SK-MEL-5 (cell line): ENCODE measurements around the gene PNMA3. TPM values are rescaled to one million over a fixed set of nuclear protein-coding genes. Genes with fewer than 3 reads are reported as not detected.
"Not testable (repeated sequence)": the region's sequence is repeated elsewhere in the genome, so short reads cannot be mapped to it uniquely, and the experiment has no call there.

Experiments
- DNase-seq: peaks from one replicate; pipeline ENCODE4 v3.0.0-alpha.2; 2016; ENCODE audit warnings: low read depth, low spot score
- in situ Hi-C: cut with HindIII; loops from 2 replicates; pipeline ENCODE4 v1.10.0; 2016; ENCODE audit warnings: low sequenced_read_pairs, high pct_unique_total_duplicates, low pct_unique_long_range_greater_than_20kb
- small RNA-seq, 2 experiments: library from RNA; depleted of rRNA; stranded (forward); fragments of <200 nt; gene quantifications; one replicate each; pipeline ENCODE3, GENCODE V24; 2014
- total RNA-seq: library from RNA; depleted of rRNA; stranded (reverse); fragments of >200 nt; shearing (Covaris generic); gene quantifications from 2 replicates; pipeline ENCODE4 v1.2.3, GENCODE V29; 2014; rRNA removed

The PNMA3 gene
- total RNA-seq, 1 experiment from 2014 or later, result 0.98 TPM

DNA sequence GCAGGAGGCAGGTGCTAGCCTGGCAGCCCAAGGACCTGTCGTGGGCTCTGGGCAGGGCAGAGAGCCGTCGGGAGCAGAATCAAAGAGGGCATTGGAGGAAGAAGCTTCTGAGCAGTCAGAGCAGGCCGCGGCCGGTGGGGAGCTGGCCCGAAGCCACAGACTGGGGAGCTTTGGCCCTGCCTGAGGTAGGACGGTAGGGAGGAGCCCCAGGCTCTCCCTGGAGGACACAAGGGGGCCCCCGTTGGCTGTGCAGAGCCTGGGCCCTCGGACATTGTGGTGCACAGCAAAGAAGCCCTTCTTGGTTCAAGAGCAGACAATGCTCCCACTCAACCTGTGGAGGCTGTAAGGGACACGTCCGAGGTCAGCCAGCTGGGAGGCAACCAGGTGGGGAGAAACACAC is 10.1 kb downstream of the PNMA3 start:
- DNase-seq, in situ Hi-C loops: not testable (repeated sequence)

DNA sequence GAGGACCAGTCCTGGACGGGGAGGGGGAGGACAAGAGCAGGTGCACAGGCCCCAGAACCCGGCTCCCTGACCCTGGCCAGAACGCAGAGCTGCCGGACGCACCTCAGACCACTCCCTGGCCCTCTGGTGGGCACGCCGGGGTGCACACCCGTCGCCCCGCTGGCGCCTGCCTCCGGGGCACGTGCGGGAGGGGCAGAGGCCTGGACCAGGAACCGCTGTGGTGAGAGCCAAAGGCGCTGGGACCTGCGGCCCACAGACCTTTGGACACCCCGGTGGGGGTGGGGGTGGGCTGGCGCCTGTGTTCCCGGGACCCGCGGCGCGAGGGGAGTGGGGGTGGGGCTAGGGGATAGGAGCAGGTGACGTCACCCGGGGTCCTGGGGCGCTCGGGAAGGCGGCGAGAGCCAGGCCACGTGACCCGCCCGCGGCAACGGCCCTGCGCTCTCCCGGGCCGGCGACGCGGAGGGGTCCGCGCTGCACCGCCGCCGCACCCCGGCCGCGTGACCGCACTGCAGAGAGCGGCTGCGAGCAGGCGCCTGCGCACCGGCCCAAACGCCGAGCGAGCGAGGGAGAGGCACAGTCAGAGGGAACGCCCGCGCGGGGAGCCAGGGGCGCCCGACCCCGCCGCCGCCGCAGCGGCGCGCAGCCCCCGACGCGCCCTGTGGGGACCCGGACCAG is 15.8 kb downstream of the PNMA3 start, which contains the start of gene PNMA6A:
PNMA6A (plus strand) TSS at position 546 of the 675 bp plus-strand sequence. CDS start 609 bp downstream, outside the sequence.
- in situ Hi-C loops, DNase-seq: not testable (repeated sequence)

DNA sequence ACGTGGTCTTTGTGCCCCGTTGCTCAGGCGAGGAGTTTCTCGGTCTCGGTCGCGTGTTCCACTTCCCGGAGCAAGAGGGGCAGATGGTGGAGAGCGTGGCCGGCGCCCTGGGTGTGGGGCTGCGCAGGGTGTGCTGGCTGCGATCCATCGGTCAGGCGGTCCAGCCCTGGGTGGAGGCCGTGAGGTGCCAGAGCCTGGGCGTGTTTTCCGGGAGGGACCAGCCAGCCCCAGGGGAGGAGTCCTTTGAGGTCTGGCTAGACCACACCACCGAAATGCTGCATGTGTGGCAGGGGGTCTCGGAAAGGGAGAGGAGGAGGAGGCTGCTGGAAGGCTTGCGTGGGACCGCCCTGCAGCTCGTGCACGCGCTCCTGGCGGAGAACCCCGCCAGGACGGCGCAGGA is 17.1 kb downstream of the PNMA3 start:
- DNase-seq, in situ Hi-C loops: not testable (repeated sequence)

DNA sequence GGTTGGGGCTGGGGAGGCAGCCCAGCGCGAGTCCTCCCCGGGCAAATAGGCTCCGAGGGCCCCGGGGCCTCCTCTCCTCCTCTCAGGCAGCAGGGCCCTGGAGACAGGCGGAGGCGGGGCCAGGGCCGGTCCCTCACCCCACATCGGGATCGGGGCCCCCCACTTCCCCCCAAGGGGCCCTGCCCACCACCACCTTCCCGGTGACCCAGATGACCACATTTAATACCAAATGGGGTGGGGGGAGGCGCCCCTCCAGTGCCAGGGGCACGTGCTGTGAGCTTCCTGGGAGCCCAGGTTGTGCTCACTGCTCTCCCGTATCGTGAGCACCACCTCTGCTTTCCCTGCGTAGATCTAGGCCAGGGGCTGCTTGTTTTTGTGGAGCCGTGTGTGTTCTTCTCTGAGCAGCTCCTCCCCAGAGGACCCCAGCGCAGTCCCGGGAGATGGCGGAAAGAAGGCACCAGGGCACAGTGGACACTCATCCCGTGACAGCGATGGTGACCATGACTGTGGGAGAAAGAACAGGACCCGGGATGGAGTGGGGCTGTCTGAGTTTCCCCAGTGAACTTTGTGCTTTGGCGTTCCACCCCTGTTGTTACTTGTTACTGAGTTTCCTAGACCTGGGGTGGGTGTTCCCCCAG is 18.1 kb downstream of the PNMA3 start:
- in situ Hi-C loops, result no loop called here
- no peak for DNase-seq

DNA sequence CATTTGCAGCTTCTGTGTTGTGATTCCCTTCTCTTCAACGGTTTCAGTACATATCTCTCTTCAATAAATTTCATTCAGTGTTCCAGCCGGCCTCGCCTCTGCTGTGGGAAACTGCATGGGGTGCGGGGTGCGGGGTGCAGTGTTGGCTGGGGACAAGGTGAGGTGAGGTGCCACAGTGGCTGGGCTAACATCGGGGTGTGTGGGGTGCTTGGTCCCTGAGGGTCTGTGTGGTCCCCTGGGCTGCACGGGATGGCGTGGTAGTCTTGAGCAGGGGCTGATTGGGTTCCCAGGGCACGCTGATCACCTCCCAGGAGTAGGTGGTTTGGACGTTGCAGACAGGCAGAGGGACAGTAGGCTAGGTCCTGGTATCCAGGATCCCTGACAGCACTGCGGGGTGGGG is 18.7 kb downstream of the PNMA3 start:
- no peak for DNase-seq
- in situ Hi-C loops, result no loop called here

DNA sequence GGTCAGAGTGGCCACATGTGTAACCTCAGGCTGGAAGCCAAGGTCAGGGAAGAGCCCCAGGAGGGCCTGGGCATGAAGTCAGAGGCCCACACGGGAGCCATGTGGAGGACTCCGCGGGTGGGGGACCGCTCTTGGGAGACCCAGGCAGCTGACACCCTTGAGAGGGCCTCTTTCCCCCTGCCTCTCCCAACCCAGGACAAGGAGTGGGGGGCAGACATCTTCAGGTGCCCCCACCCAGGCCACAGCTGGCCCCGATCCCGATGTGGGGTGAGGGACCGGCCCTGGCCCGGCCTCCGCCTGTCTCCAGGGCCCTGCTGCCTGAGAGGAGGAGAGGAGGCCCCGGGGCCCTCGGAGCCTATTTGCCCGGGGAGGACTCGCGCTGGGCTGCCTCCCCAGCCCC is 19.1 kb downstream of the PNMA3 start:
- DNase-seq, result no peak
- in situ Hi-C loops, result no loop called here

DNA sequence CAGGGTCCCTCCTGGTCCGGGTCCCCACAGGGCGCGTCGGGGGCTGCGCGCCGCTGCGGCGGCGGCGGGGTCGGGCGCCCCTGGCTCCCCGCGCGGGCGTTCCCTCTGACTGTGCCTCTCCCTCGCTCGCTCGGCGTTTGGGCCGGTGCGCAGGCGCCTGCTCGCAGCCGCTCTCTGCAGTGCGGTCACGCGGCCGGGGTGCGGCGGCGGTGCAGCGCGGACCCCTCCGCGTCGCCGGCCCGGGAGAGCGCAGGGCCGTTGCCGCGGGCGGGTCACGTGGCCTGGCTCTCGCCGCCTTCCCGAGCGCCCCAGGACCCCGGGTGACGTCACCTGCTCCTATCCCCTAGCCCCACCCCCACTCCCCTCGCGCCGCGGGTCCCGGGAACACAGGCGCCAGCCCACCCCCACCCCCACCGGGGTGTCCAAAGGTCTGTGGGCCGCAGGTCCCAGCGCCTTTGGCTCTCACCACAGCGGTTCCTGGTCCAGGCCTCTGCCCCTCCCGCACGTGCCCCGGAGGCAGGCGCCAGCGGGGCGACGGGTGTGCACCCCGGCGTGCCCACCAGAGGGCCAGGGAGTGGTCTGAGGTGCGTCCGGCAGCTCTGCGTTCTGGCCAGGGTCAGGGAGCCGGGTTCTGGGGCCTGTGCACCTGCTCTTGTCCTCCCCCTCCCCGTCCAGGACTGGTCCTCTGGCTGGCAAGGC is 21.3 kb downstream of the PNMA3 start:
- in situ Hi-C loops, DNase-seq: not testable (repeated sequence)

DNA sequence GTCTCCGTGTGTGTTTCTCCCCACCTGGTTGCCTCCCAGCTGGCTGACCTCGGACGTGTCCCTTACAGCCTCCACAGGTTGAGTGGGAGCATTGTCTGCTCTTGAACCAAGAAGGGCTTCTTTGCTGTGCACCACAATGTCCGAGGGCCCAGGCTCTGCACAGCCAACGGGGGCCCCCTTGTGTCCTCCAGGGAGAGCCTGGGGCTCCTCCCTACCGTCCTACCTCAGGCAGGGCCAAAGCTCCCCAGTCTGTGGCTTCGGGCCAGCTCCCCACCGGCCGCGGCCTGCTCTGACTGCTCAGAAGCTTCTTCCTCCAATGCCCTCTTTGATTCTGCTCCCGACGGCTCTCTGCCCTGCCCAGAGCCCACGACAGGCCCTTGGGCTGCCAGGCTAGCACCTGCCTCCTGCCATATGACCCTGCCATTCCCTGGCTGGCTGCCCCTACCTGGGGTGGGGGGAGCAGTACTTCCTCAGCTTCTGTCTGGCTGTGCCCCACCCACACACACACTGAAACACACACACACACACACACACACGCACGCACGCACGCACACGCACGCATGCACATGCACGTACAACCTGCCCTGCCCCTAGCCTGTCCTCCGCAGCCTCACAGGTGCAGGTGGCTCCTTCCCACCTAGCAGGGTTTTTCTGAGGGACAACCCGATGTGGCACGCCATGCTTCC is 27.1 kb downstream of the PNMA3 start:
- DNase-seq, in situ Hi-C loops: not testable (repeated sequence)

DNA sequence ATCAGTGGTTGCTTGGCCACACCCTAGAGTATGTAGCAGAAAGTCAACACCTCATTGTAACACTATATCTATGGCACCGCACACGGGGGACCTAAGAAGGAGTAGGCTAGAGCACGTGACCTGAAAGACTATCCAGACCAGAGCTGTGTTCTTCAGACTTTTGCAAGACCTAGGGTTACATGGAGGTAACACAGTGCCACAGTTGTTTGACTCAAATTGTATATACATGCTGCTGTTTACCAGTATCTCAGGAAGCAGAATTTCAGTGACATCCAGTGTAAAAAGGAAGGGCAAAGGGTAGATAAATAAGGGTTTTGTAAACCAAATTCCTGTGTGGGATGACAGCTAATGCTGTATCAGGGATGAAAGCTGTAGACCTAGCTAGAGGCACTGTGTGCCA is 46.1 kb downstream of the PNMA3 start:
- DNase-seq, result no peak
- in situ Hi-C loops, result no loop called here

DNA sequence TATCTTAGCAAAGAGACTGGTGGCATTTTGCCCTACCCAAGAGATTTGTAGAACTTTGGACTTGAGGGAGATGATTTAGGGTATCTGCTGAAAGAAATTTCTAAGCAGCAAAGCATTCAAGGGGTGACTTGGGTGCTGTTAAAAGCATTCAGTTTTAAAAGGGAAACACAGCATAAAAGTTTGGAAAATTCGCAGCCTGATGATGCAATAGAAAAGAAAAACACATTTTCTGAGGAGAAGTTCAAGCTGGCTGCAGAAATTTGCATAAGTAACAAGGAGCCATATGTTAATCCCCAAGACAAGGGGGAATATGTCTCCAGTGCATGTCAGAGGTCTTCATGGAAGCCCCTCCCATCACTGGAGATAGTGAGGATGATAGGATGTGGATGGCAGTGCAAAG is 48.7 kb downstream of the PNMA3 start:
- DNase-seq, in situ Hi-C loops: not testable (repeated sequence)

DNA sequence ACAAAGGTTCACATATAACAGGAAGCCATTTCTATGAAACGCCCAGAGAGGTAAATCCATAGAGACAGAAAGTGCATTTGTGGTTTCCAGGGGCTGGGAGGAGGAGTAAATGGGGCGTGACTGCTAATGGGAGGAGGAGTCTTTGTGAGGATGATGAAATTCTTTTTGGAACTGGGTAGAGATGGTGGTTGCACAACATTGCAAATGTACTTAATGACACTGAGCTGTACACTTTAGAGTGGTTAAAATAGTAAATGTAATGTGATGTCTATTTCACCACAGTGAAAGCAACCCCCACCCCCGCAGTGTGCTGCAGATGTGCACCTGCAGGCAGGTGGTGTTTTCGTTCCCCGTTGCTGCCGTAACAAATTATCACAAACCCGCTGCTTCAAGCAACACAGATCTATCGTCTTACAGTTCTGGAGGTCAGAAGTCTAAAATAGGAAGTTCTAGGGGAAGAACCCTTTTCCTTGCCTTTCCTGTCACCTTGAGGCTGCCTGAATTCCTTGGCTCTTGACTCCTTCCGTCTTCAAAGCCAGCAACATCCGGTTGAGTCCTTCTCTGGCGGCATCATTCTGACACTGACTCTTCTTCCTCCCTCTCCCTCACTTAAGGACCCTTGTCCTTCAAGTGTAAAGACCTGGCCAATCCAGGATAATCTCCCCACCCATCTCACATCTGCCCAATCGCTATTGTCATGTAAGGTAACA is 50.0 kb downstream of the PNMA3 start:
- in situ Hi-C loops, DNase-seq: not testable (repeated sequence)

Small RNAs within 50 kb of the gene (small RNA-seq; reads per million reads assigned to genes)
- 0 reads per million in 2 experiments for gene AC243428.1

Other genes with a start within 250 kb of the PNMA3 start
- 26.8 and 30.8 TPM in 2 replicates for gene CETN2, start 225.7 kb upstream of the PNMA3 start, total RNA-seq
- gene NSDHL, start 225.4 kb upstream of the PNMA3 start, total RNA-seq, result 15.1 and 17.9 TPM in 2 replicates
- gene ZNF185, start 158.4 kb upstream of the PNMA3 start, total RNA-seq, result 0.56 and 0.92 TPM in 2 replicates
- not detected in 2 replicates for gene PNMA5, start 62.4 kb upstream of the PNMA3 start, total RNA-seq
- 7.5 and 9.4 TPM in 2 replicates for gene PNMA6A, start 16.0 kb downstream of the PNMA3 start, total RNA-seq
- 2.2 and 2.5 TPM in 2 replicates for gene MAGEA1, start 122.8 kb downstream of the PNMA3 start, total RNA-seq